Vagina (tissue), 2 donors: Measurements from ENCODE around the gene GJD4. TPM values are rescaled to one million over a fixed set of nuclear protein-coding genes. Genes with fewer than 3 reads are reported as not detected.

Source experiments
- DNase-seq, 2 donors: peaks; one replicate each; pipeline ENCODE4 v3.0.0-alpha.2; 2017; ENCODE audit errors: extremely low spot score in 2 of 2
- H3K27ac ChIP-seq: fragments of 200-600 bp; sonication (generic); one replicate; pipeline ENCODE4 v1.5.1; 2019
- H3K27me3 ChIP-seq: fragments of 200-600 bp; sonication (generic); one replicate; pipeline ENCODE4 v1.5.1; 2019
- H3K36me3 ChIP-seq, 2 donors: fragments of 200-600 bp; sonication (generic); one replicate each; pipeline ENCODE4 v1.5.1; 2017 to 2019
- H3K4me1 ChIP-seq: fragments of 200-600 bp; sonication (generic); one replicate; pipeline ENCODE4 v1.5.1; 2019
- H3K4me3 ChIP-seq, 2 donors: fragments of 200-600 bp; sonication (generic); 1 replicate in 1 of 2; 2 replicates in 1 of 2; pipeline ENCODE4 v1.5.1; 2016 to 2019
- H3K9me3 ChIP-seq: fragments of 200-600 bp; sonication (generic); one replicate; pipeline ENCODE4 v1.5.1; 2019
- CTCF ChIP-seq, 3 experiments: fragments of 450-650 bp in 2 of 3; fragments of 200-600 bp in 1 of 3; sonication (generic) in 1 of 3; IDR thresholded peaks; one replicate each; pipeline ENCODE4 v1.5.1; 2017 to 2019; ENCODE audit warnings: antibody characterized with exemption in 3 of 3, mild to moderate bottlenecking in 2 of 3, moderate library complexity in 2 of 3
- POLR2A ChIP-seq, 2 donors: fragments of 450-650 bp; IDR thresholded peaks; one replicate each; pipeline ENCODE4 v1.6.1; 2017; ENCODE audit warnings: antibody characterized with exemption in 2 of 2, mild to moderate bottlenecking in 2 of 2, moderate library complexity in 2 of 2
- POLR2AphosphoS5 ChIP-seq, 2 donors: sonication (generic); formaldehyde crosslinking; IDR thresholded peaks; one replicate each; pipeline ENCODE4 v1.9.0; 2017; ENCODE audit warnings: antibody characterized with exemption in 2 of 2, mild to moderate bottlenecking in 2 of 2, low read depth in 1 of 2; ENCODE audit not compliant: insufficient read depth in 1 of 2
- intact Hi-C: fragments of 100-400 bp; cut with DNase I; formaldehyde crosslinking; loops from one replicate; pipeline ENCODE4 v1.15.1; 2023
- total RNA-seq: library from RNA; depleted of rRNA; stranded (reverse); fragments of >200 nt; gene quantifications from one replicate; pipeline ENCODE4 v1.2.3, GENCODE V29; 2016

The GJD4 gene
- total RNA-seq, 1 donor from 2014 or later: not detected

GRCh38 chr10:35606430-35606829 lies 1.3 kb downstream of the GJD4 start:
- DNase-seq: no peak
- no peaks in the 10 kb centered on the region for H3K27me3 ChIP-seq
- TF ChIP-seq POLR2A (IDR thresholded peaks at IDR 0.05) (no peak), POLR2AphosphoS5 (IDR thresholded peaks at IDR 0.05; ENCODE audit: insufficient read depth in 1 of 2, low read depth in 1 of 2) (no peak), CTCF (IDR thresholded peaks at IDR 0.05) (no peak)
- no peak overlapping the region for H3K27ac ChIP-seq
- H3K36me3 ChIP-seq: no peaks in the 10 kb centered on the region
- no peak overlapping the region for H3K4me3 ChIP-seq
- intact Hi-C loops: no loop called here
- H3K9me3 ChIP-seq: no peaks in the 10 kb centered on the region
- H3K4me1 ChIP-seq: peaks cover 5% of the 10 kb centered on the region

- no peaks in the 10 kb centered on the region for H3K27me3 ChIP-seq
- H3K4me3 ChIP-seq: peak overlapping the region; percentile 34 to 55
- intact Hi-C loops: no loop called here
- no peaks in the 10 kb centered on the region for H3K9me3 ChIP-seq
- no peak for TF ChIP-seq POLR2A (IDR thresholded peaks at IDR 0.05)
- no peak for TF ChIP-seq POLR2AphosphoS5 (IDR thresholded peaks at IDR 0.05; ENCODE audit: insufficient read depth in 1 of 2, low read depth in 1 of 2)
- no peak for TF ChIP-seq CTCF (IDR thresholded peaks at IDR 0.05)
- H3K27ac ChIP-seq: no peak overlapping the region
- H3K4me1 ChIP-seq: peaks cover 5% of the 10 kb centered on the region
- no peaks in the 10 kb centered on the region for H3K36me3 ChIP-seq
- no peak for DNase-seq
These were observed 2.6 kb downstream of the GJD4 start for GRCh38 chr10:35607475-35608327.

GRCh38 chr10:35608328-35608672 lies 3.2 kb downstream of the GJD4 start:
- DNase-seq: no peak
- no peaks in the 10 kb centered on the region for H3K36me3 ChIP-seq
- H3K9me3 ChIP-seq: no peaks in the 10 kb centered on the region
- peaks cover 5% of the 10 kb centered on the region for H3K4me1 ChIP-seq
- H3K27ac ChIP-seq: no peak overlapping the region
- peak overlapping the region; percentile 34 to 55 for H3K4me3 ChIP-seq
- TF ChIP-seq CTCF (IDR thresholded peaks at IDR 0.05): no peak
- TF ChIP-seq POLR2A (IDR thresholded peaks at IDR 0.05): no peak
- no peak for TF ChIP-seq POLR2AphosphoS5 (IDR thresholded peaks at IDR 0.05; ENCODE audit: insufficient read depth in 1 of 2, low read depth in 1 of 2)
- H3K27me3 ChIP-seq: no peaks in the 10 kb centered on the region
- intact Hi-C loops: no loop called here

GRCh38 chr10:35611750-35612149 lies 6.6 kb downstream of the GJD4 start:
- Histone ChIP-seq H3K4me3 (no peak overlapping the region), H3K4me1 (peaks cover 5% of the 10 kb centered on the region), H3K36me3 (no peaks in the 10 kb centered on the region), H3K9me3 (no peaks in the 10 kb centered on the region), H3K27ac (no peak overlapping the region), H3K27me3 (no peaks in the 10 kb centered on the region)
- DNase-seq: no peak
- intact Hi-C loops: no loop called here
- TF ChIP-seq CTCF (IDR thresholded peaks at IDR 0.05) (no peak), POLR2A (IDR thresholded peaks at IDR 0.05) (no peak), POLR2AphosphoS5 (IDR thresholded peaks at IDR 0.05; ENCODE audit: insufficient read depth in 1 of 2, low read depth in 1 of 2) (no peak)

- no peaks in the 10 kb centered on the region for H3K27me3 ChIP-seq
- peaks cover 5% of the 10 kb centered on the region for H3K4me1 ChIP-seq
- intact Hi-C loops: no loop called here
- no peak overlapping the region for H3K27ac ChIP-seq
- no peak for TF ChIP-seq POLR2AphosphoS5 (IDR thresholded peaks at IDR 0.05; ENCODE audit: insufficient read depth in 1 of 2, low read depth in 1 of 2)
- no peak for TF ChIP-seq CTCF (IDR thresholded peaks at IDR 0.05)
- TF ChIP-seq POLR2A (IDR thresholded peaks at IDR 0.05): no peak
- no peak for DNase-seq
- no peak overlapping the region for H3K4me3 ChIP-seq
- no peaks in the 10 kb centered on the region for H3K36me3 ChIP-seq
- H3K9me3 ChIP-seq: no peaks in the 10 kb centered on the region
These were observed 7.4 kb downstream of the GJD4 start for GRCh38 chr10:35612385-35613106.
